Keratinocyte (primary cell): ENCODE data around the gene TENM3.

ENCODE experiments used
- CTCF ChIP-seq, 3 experiments: IDR thresholded peaks in 1 of 3; conservative IDR thresholded peaks in 1 of 3; optimal IDR thresholded peaks in 1 of 3; 2 replicates in 2 of 3; 3 replicates in 1 of 3; pipeline versions ENCODE3 to v1.5.1; 2011; ENCODE audit warnings: low read length in 3 of 3, mild to moderate bottlenecking in 3 of 3, moderate library complexity in 2 of 3, control low read depth in 1 of 3, inconsistent platforms in 1 of 3; ENCODE audit not compliant: insufficient read depth in 2 of 3; ENCODE audit errors: extremely low read depth in 1 of 3
- EZH2 ChIP-seq: IDR thresholded peaks from one replicate; pipeline ENCODE4 v1.6.1; 2012; ENCODE audit warnings: inconsistent platforms, mild to moderate bottlenecking, low read length, moderate library complexity

GRCh38 chr4:182827166-182827565, 584.0 kb downstream of the TENM3 start:
- no peak for TF ChIP-seq CTCF (optimal IDR thresholded peaks at IDR 0.05 in 1 of 3, IDR thresholded peaks at IDR 0.05 in 1 of 3, conservative IDR thresholded peaks at IDR 0.05 in 1 of 3; ENCODE audit: extremely low read depth in 1 of 3, insufficient read depth in 2 of 3, low read length in 3 of 3)
- no peak for TF ChIP-seq EZH2
